ENCODE results near the gene DEPDC4.
A peak's percentile ranks its signal among the peaks of the same experiment; 100 is the strongest.

DEPDC4 gene

DNA sequence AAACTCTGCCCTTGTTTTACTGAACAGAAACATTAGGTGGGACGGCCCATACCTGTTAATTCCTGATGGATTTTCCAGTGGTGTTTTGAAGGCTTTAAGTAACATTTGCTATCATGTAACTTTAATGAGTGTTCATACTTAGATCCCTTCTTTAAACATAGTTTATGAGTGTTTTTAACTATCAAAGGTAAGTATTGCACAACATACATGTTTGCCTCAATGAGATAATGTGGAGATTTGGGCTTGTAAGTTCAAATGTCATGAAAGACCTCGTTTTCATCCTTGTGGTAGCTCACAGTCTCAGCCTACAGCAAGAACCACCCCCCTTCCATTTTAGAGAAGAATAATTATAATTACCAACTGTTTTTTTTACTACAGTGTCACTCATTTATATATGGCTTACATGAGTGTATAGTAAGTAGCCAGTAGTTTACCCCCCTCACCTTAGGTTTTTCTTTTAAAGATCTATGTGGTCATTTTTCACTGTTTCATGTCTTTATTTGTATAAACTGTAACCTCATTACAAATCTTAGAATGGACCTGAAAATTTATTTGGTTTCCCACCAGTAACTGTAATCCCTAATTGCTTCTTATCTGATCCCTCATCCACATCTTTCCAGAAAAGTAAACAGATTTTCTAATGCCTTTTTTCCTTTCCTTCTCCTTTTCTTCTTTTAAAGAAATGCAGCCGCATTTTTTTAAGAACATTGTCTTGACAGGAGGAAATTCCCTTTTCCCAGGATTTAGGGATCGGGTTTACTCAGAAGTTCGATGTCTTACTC lies 47.4 kb downstream of the DEPDC4 start:
- POLR2A ChIA-PET, result no interaction called here
- no peak for DNase-seq (ENCODE audit: extremely low spot score)
- CTCF ChIA-PET, result no interaction called here
- TF ChIP-seq, protein P1, sequence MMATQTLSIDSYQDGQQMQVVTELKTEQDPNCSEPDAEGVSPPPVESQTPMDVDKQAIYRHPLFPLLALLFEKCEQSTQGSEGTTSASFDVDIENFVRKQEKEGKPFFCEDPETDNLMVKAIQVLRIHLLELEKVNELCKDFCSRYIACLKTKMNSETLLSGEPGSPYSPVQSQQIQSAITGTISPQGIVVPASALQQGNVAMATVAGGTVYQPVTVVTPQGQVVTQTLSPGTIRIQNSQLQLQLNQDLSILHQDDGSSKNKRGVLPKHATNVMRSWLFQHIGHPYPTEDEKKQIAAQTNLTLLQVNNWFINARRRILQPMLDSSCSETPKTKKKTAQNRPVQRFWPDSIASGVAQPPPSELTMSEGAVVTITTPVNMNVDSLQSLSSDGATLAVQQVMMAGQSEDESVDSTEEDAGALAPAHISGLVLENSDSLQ (IDR thresholded peaks at IDR 0.05), result peak; percentile 69
- TF ChIP-seq NFRKB (IDR thresholded peaks at IDR 0.05), result no peak

DNA sequence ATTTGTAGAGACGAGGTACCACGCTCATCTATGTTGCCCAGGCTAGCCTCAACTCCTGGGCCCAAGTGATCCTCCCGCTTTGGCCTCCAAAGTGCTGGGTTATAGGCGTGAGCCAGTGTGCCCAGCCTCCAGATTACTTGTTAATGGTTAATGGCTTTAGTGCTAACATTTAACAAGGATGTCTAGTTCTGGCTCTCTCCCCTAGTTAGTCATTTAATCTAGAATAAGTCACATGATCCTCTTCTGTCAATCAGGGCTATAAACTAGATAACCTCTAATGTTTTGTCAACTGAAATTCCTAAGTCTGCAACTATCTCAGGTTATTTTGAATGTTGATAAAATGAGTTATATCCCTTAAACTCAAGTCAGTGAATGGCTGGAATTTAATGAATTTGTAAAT lies 50.5 kb downstream of the DEPDC4 start:
- CTCF ChIA-PET, result no interaction called here
- TF ChIP-seq ZNF384 (IDR thresholded peaks at IDR 0.05), result no peak
- TF ChIP-seq, protein P1 (IDR thresholded peaks at IDR 0.05), result peak; percentile 21; the same call in 1 of the 2 replicates
- no peak for DNase-seq (ENCODE audit: extremely low spot score)
- POLR2A ChIA-PET, result no interaction called here

DNA sequence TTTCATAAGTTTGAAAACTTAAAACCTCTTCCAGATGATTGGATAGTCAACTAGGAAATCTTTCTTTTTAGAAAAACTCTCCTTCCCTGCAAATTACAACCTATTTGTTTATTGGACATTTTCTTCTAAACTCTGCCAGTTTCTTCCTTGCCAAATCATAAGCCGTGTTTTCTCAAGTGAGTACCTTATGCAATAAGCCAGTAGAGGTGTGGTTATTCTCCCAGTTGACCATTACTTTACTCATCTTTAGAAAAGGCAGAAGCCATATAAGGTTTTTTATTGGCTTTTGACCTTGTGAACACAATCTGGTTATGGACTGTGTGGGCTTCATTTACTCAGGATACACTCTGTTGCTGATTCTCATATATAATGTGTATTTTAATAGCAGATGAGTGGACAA lies 51.7 kb downstream of the DEPDC4 start:
- ChIA-PET POLR2A (no interaction called here), CTCF (no interaction called here)
- no peak for DNase-seq (ENCODE audit: extremely low spot score)
- TF ChIP-seq FOXM1 (IDR thresholded peaks at IDR 0.05; ENCODE audit: borderline replicate concordance) (no peak), BHLHE40 (IDR thresholded peaks at IDR 0.05; ENCODE audit: borderline replicate concordance) (no peak), ARNT (IDR thresholded peaks at IDR 0.05) (no peak), TARDBP (IDR thresholded peaks at IDR 0.05) (no peak), CTBP1 (IDR thresholded peaks at IDR 0.05; ENCODE audit: borderline replicate concordance) (no peak), FOXA1 (IDR thresholded peaks at IDR 0.05) (no peak), LEF1 (IDR thresholded peaks at IDR 0.05; ENCODE audit: borderline replicate concordance) (no peak), FOXK2 (IDR thresholded peaks at IDR 0.05) (no peak), SP1 (IDR thresholded peaks at IDR 0.05) (no peak), ZNF384 (IDR thresholded peaks at IDR 0.05) (no peak), SUZ12 (IDR thresholded peaks at IDR 0.05) (no peak), L3MBTL2 (conservative IDR thresholded peaks at IDR 0.05) (no peak), NFRKB (IDR thresholded peaks at IDR 0.05) (no peak), ELF4 (IDR thresholded peaks at IDR 0.05) (no peak)
- TF ChIP-seq, protein P1 (IDR thresholded peaks at IDR 0.05), result no peak

DNA sequence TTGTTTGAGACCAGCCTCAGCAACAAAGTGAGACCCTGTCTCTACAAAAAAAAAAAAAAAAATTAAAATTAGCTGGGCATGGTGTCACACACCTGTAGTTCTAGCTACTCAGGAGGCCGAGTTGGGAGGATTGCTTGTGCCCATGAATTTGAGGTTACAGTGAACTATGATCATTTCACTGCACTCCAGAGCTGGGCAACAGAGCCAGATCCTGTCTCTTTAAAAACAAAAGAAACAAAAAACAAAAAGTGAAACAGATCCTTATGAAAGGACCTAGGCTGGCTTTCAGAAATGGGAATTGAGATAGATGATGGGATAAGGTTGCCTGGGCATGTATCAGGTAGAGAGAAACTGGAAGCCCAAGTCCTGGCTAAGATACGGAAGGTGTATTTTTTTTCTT lies 52.4 kb downstream of the DEPDC4 start:
- POLR2A ChIA-PET, result no interaction called here

DNA sequence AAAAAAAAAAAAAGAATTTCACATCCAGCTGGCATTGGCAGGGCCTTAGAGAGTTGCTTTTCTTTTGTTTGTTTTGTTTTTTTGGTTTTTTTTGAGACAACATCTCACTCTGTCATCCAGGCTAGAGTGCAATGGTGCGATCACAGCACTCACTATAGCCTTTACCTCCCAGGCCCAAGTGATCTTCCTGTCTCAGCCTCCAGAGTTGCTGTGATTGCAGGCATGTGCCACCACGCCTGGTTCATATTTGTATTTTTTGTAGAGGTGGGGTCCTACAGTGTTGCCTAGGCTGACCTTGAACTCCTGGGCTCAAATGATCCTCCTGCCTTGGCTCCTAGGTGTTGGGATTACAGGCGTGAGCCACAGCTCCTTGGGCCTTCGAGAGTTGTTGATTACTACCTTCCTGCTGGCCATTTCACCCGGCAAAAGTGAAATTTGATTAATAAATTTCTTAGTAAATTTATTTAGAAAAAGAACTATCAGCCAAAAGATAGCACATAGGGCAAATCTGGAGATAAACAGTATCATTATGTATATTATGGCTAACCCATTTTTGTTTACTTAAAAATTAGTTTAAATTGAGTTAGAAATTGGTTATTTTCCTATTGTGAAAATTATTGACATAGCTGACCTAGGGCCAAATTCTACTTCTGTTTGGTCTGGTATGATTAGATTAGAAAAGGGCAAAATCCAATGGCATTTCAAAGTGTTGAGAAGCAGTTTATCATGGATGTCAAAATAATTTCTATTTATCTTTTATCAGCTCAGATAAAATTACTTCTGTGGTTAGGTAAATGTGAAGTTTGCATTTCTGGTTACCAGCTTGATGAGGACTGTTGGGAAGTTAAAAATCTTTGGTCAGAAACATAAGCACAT lies 53.6 kb downstream of the DEPDC4 start:
- ChIA-PET POLR2A (no interaction called here), CTCF (no interaction called here)
- TF ChIP-seq NFRKB (IDR thresholded peaks at IDR 0.05), result no peak
- no peak for DNase-seq (ENCODE audit: extremely low spot score)

More for the DNA sequence above, 52.4 kb downstream of the DEPDC4 start:
- DNase-seq (ENCODE audit: extremely low spot score), result no peak
- CTCF ChIA-PET, result interaction anchor here (0.5 kb wide), 1 partner anchor 211 kb away, joined by 9 read pairs; no protein-coding TSS in a partner anchor
- no peak for TF ChIP-seq LEF1 (IDR thresholded peaks at IDR 0.05; ENCODE audit: borderline replicate concordance)
- no peak for TF ChIP-seq ARNT (IDR thresholded peaks at IDR 0.05)
- TF ChIP-seq, protein P1 (IDR thresholded peaks at IDR 0.05), result no peak
- TF ChIP-seq FOXK2 (IDR thresholded peaks at IDR 0.05), result no peak
- no peak for TF ChIP-seq TARDBP (IDR thresholded peaks at IDR 0.05)
- TF ChIP-seq ELF4 (IDR thresholded peaks at IDR 0.05), result no peak
- TF ChIP-seq FOXA1 (IDR thresholded peaks at IDR 0.05), result no peak
- TF ChIP-seq SP1 (IDR thresholded peaks at IDR 0.05), result no peak
- no peak for TF ChIP-seq ZNF384 (IDR thresholded peaks at IDR 0.05)
- TF ChIP-seq NFRKB (IDR thresholded peaks at IDR 0.05), result no peak
- TF ChIP-seq FOXM1 (IDR thresholded peaks at IDR 0.05; ENCODE audit: borderline replicate concordance), result no peak
- TF ChIP-seq HDGF (IDR thresholded peaks at IDR 0.05; ENCODE audit: borderline replicate concordance), result no peak
- no peak for TF ChIP-seq SUZ12 (IDR thresholded peaks at IDR 0.05)
- no peak for TF ChIP-seq L3MBTL2 (conservative IDR thresholded peaks at IDR 0.05)
- TF ChIP-seq BHLHE40 (IDR thresholded peaks at IDR 0.05; ENCODE audit: borderline replicate concordance), result no peak
- TF ChIP-seq CTBP1 (IDR thresholded peaks at IDR 0.05; ENCODE audit: borderline replicate concordance), result no peak

DNA sequence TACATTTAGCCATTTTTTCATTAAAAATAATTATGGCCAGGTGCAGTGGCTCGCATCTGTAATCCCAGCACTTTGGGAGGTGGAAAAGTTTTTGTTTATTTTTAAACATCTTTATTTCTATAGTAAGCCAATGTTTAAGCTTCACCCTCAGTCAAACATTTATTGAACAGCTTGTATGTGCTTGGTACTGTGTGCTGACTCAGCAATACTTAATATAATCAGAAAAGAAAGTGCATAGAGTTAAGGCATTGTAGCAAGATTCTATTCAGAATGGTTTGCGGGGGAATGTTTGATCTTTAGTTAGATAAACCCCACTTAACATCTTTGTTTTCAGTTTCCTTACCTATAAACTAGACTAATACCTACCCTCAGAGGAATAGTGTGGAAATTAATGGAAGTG lies 55.2 kb downstream of the DEPDC4 start:
- ChIA-PET POLR2A (no interaction called here), CTCF (no interaction called here)
- no peak for DNase-seq (ENCODE audit: extremely low spot score)
- TF ChIP-seq FOXK2 (IDR thresholded peaks at IDR 0.05) (no peak), ZNF384 (IDR thresholded peaks at IDR 0.05) (no peak), ELF4 (IDR thresholded peaks at IDR 0.05) (no peak), FOXM1 (IDR thresholded peaks at IDR 0.05; ENCODE audit: borderline replicate concordance) (no peak), ARNT (IDR thresholded peaks at IDR 0.05) (no peak), TARDBP (IDR thresholded peaks at IDR 0.05) (no peak), BHLHE40 (IDR thresholded peaks at IDR 0.05; ENCODE audit: borderline replicate concordance) (no peak), SP1 (IDR thresholded peaks at IDR 0.05) (no peak), FOXA1 (IDR thresholded peaks at IDR 0.05) (no peak), NFRKB (IDR thresholded peaks at IDR 0.05) (no peak), LEF1 (IDR thresholded peaks at IDR 0.05; ENCODE audit: borderline replicate concordance) (no peak)
